H1 (cell line): ENCODE data around the gene PER2. TPM values are rescaled to one million over a fixed set of nuclear protein-coding genes. Genes with fewer than 3 reads are reported as not detected.

ENCODE experiments used
- CTCF ChIA-PET: fragments of 300-600 bp; sonication (Branson Sonifier 250); formaldehyde crosslinking; loops from one replicate; lab custom pipeline; 2021; ENCODE audit not compliant: partially characterized antibody; lab: Charles Lee
- POLR2A ChIA-PET: fragments of 300-600 bp; sonication (Branson Sonifier 250); formaldehyde crosslinking; loops from one replicate; lab custom pipeline; 2021; ENCODE audit warnings: inconsistent platforms; ENCODE audit not compliant: partially characterized antibody; lab: Charles Lee
- DNase-seq, 2 experiments: peaks; one replicate each; pipeline versions ENCODE4 v3.0.0 to v3.0.0-alpha.2; 2010 to 2022; ENCODE audit warnings: low spot score in 2 of 2, low read depth in 1 of 2, mixed read lengths in 1 of 2
- FAIRE-seq: peaks from 2 replicates; lab custom pipeline; 2011; peaks lifted over from hg19 to GRCh38; lab: Jason Lieb, UNC
- H2AFZ ChIP-seq: 2 replicates; pipeline ENCODE4 v1.8.1; 2012; ENCODE audit warnings: low read length, inconsistent platforms
- H2AK5ac ChIP-seq: 2 replicates; pipeline ENCODE4 v1.6.1; 2013; ENCODE audit warnings: low read depth, low read length
- H2BK120ac ChIP-seq: replicated peaks from 2 replicates; pipeline ENCODE3; 2013; ENCODE audit warnings: low read depth, low read length, inconsistent platforms
- H2BK12ac ChIP-seq: 2 replicates; pipeline ENCODE4 v1.6.1; 2013; ENCODE audit warnings: low read depth, low read length
- H2BK15ac ChIP-seq: 2 replicates; pipeline ENCODE4 v1.6.1; 2013; ENCODE audit warnings: low read length
- H2BK20ac ChIP-seq: 2 replicates; pipeline ENCODE4 v1.6.1; 2013; ENCODE audit warnings: low read length
- H2BK5ac ChIP-seq: 2 replicates; pipeline ENCODE4 v1.6.1; 2013; ENCODE audit warnings: low read depth, low read length
- H3K14ac ChIP-seq: 2 replicates; pipeline ENCODE4 v1.6.1; 2013; ENCODE audit warnings: inconsistent platforms; ENCODE audit not compliant: insufficient read length
- H3K18ac ChIP-seq: 2 replicates; pipeline ENCODE4 v1.6.1; 2013; ENCODE audit warnings: low read length; ENCODE audit errors: extremely low read depth
- H3K23ac ChIP-seq: 2 replicates; pipeline ENCODE4 v1.6.1; 2013; ENCODE audit warnings: inconsistent platforms; ENCODE audit not compliant: insufficient read length
- H3K23me2 ChIP-seq: 2 replicates; pipeline ENCODE4 v1.6.1; 2013; ENCODE audit warnings: low read depth, low read length
- H3K27ac ChIP-seq: 2 replicates; pipeline ENCODE4 v1.6.1; 2011; ENCODE audit warnings: low read depth, low read length, inconsistent platforms
- H3K27me3 ChIP-seq, 4 experiments: replicated peaks in 1 of 4; 1 replicate in 1 of 4; 2 replicates in 3 of 4; pipeline versions ENCODE4 v1.6.1 to v1.8.1; 2011 to 2013; ENCODE audit warnings: low read length in 3 of 4, mild to moderate bottlenecking in 3 of 4, inconsistent platforms in 2 of 4, mixed read lengths in 2 of 4, moderate library complexity in 1 of 4; ENCODE audit not compliant: control insufficient read depth in 3 of 4, insufficient read depth in 3 of 4; ENCODE audit errors: extremely low read depth in 1 of 4
- H3K36me3 ChIP-seq, 4 experiments: 2 replicates each; pipeline versions ENCODE4 v1.6.1 to v1.8.1; 2011 to 2013; ENCODE audit warnings: mild to moderate bottlenecking in 4 of 4, low read length in 3 of 4, moderate library complexity in 2 of 4, control low read depth in 1 of 4, inconsistent platforms in 1 of 4; ENCODE audit not compliant: insufficient read depth in 4 of 4, control insufficient read depth in 2 of 4
- H3K4ac ChIP-seq: replicated peaks from 2 replicates; pipeline ENCODE3; 2013; ENCODE audit warnings: low read length, low read depth, mixed read lengths, inconsistent platforms; ENCODE audit not compliant: insufficient read length
- H3K4me1 ChIP-seq, 4 experiments: replicated peaks in 1 of 4; 1 replicate in 1 of 4; 2 replicates in 3 of 4; pipeline versions ENCODE4 v1.6.1 to v1.8.1; 2011 to 2013; ENCODE audit warnings: low read length in 3 of 4, inconsistent platforms in 2 of 4, mixed read lengths in 1 of 4; ENCODE audit not compliant: insufficient read depth in 4 of 4, control insufficient read depth in 3 of 4
- H3K4me2 ChIP-seq, 2 experiments: 2 replicates each; pipeline versions ENCODE4 v1.6.1 to v1.8.1; 2011 to 2013; ENCODE audit warnings: low read depth in 2 of 2, low read length in 2 of 2, control low read depth in 1 of 2, inconsistent platforms in 1 of 2, mild to moderate bottlenecking in 1 of 2; ENCODE audit not compliant: insufficient read depth in 1 of 2
- H3K4me3 ChIP-seq, 4 experiments: fragments of 200-600, 300-600 bp in 1 of 4; sonication (generic), shearing (Covaris generic), sonication (Bioruptor Twin) in 1 of 4; 2 replicates each; pipeline versions ENCODE4 v1.5.1 to v1.8.1; 2011 to 2016; ENCODE audit warnings: low read length in 4 of 4, low read depth in 3 of 4, control low read depth in 2 of 4, inconsistent platforms in 2 of 4, mild to moderate bottlenecking in 2 of 4, mixed read lengths in 1 of 4, moderate library complexity in 1 of 4; ENCODE audit not compliant: insufficient read depth in 2 of 4; ENCODE audit errors: extremely low read depth in 1 of 4
- H3K56ac ChIP-seq: replicated peaks from 2 replicates; pipeline ENCODE3; 2013; ENCODE audit warnings: low read depth, mild to moderate bottlenecking, mixed read lengths, low read length, inconsistent platforms; ENCODE audit not compliant: insufficient read length
- H3K79me1 ChIP-seq: 2 replicates; pipeline ENCODE4 v1.6.1; 2013; ENCODE audit warnings: low read depth, low read length, control low read depth
- H3K79me2 ChIP-seq, 2 experiments: 2 replicates each; pipeline versions ENCODE4 v1.6.1 to v1.8.1; 2012 to 2013; ENCODE audit warnings: low read length in 2 of 2, mild to moderate bottlenecking in 2 of 2, inconsistent platforms in 1 of 2; ENCODE audit not compliant: insufficient read depth in 2 of 2, control insufficient read depth in 1 of 2
- H3K9ac ChIP-seq, 4 experiments: replicated peaks in 1 of 4; 1 replicate in 1 of 4; 2 replicates in 3 of 4; pipeline versions ENCODE4 v1.6.1 to v1.8.1; 2011 to 2013; ENCODE audit warnings: low read depth in 3 of 4, low read length in 3 of 4, control low read depth in 2 of 4, mild to moderate bottlenecking in 2 of 4, moderate library complexity in 2 of 4, inconsistent platforms in 1 of 4; ENCODE audit errors: extremely low read depth in 1 of 4
- H3K9me3 ChIP-seq, 2 experiments: 2 replicates each; pipeline versions ENCODE4 v1.6.1 to v1.8.1; 2012 to 2013; ENCODE audit warnings: mild to moderate bottlenecking in 2 of 2, moderate library complexity in 2 of 2, control low read depth in 1 of 2, inconsistent platforms in 1 of 2, low read depth in 1 of 2, low read length in 1 of 2, mixed read lengths in 1 of 2; ENCODE audit not compliant: insufficient read depth in 2 of 2
- H4K20me1 ChIP-seq, 2 experiments: replicated peaks in 1 of 2; 2 replicates each; pipeline versions ENCODE3 to v1.8.1; 2011 to 2013; ENCODE audit warnings: inconsistent platforms in 2 of 2, low read length in 2 of 2, mild to moderate bottlenecking in 1 of 2; ENCODE audit not compliant: insufficient read depth in 2 of 2, control insufficient read depth in 1 of 2
- H4K5ac ChIP-seq: 2 replicates; pipeline ENCODE4 v1.6.1; 2013; ENCODE audit warnings: low read length, low read depth, mixed read lengths, inconsistent platforms; ENCODE audit not compliant: insufficient read length
- H4K8ac ChIP-seq: 2 replicates; pipeline ENCODE4 v1.8.0; 2013; ENCODE audit warnings: mild to moderate bottlenecking, moderate library complexity, low read length, inconsistent platforms; ENCODE audit not compliant: insufficient read depth; ENCODE audit errors: extremely low read depth
- H4K91ac ChIP-seq: replicated peaks from 2 replicates; pipeline ENCODE3; 2013; ENCODE audit warnings: low read length, mixed read lengths, inconsistent platforms; ENCODE audit not compliant: insufficient read length
- HDAC6 ChIP-seq: IDR thresholded peaks from one replicate; pipeline ENCODE4 v1.7.1; 2012; ENCODE audit warnings: low read depth, mild to moderate bottlenecking, inconsistent platforms, low read length, moderate library complexity
- MAFK ChIP-seq: IDR thresholded peaks from 2 replicates; pipeline ENCODE4 v1.6.1; 2012; ENCODE audit warnings: low read depth, mild to moderate bottlenecking, improper control_type of control experiment, low read length
- NRF1 ChIP-seq: IDR thresholded peaks from 2 replicates; pipeline ENCODE4 v1.6.1; 2011; ENCODE audit warnings: mild to moderate bottlenecking, low read depth, low read length, improper control_type of control experiment
- PHF8 ChIP-seq: fragments of 200-600 bp; sonication (generic); conservative IDR thresholded peaks from 2 replicates; pipeline ENCODE4 v1.7.1; 2012; ENCODE audit warnings: low read depth, mild to moderate bottlenecking, inconsistent platforms, low read length, moderate library complexity
- SIN3A ChIP-seq, 2 experiments: IDR thresholded peaks in 1 of 2; conservative IDR thresholded peaks in 1 of 2; 2 replicates each; pipeline ENCODE4 v1.6.1; 2011 to 2012; ENCODE audit warnings: low read length in 2 of 2, improper control_type of control experiment in 1 of 2, low read depth in 1 of 2, mild to moderate bottlenecking in 1 of 2
- TCF12 ChIP-seq: IDR thresholded peaks from 2 replicates; pipeline ENCODE4 v1.6.1; 2011; ENCODE audit warnings: low read depth, mild to moderate bottlenecking, low read length
- ZNF274 ChIP-seq: IDR thresholded peaks from 2 replicates; pipeline ENCODE4 v1.7.0; 2012; ENCODE audit warnings: low read length, borderline replicate concordance; ENCODE audit errors: extremely low read depth
- WGBS, 2 experiments: shearing (Covaris generic) in 1 of 2; methylation state at CpG; one replicate each; pipeline versions ENCODE4 v1.1.6 to v1.1.7; 2013 to 2015; ENCODE audit warnings: low lambda C conversion rate in 2 of 2, mixed read lengths in 2 of 2, inconsistent platforms in 1 of 2, low coverage in 1 of 2, missing lambda C conversion rate in 1 of 2; ENCODE audit not compliant: insufficient replicate concordance in 2 of 2, insufficient coverage in 1 of 2, insufficient read length in 1 of 2; ENCODE audit errors: extremely low coverage in 1 of 2, missing lambda C conversion rate in 1 of 2; 5-methylcytosine and 5-hydroxymethylcytosine counted together
- polyA plus RNA-seq, 7 experiments: library from polyadenylated mRNA; depleted of rRNA in 3 of 7; stranded (reverse) in 5 of 7; unstranded in 2 of 7; fragments of >200 nt in 5 of 7; fragments of 200-250 nt in 2 of 7; gene quantifications; 1 replicate in 5 of 7; 2 replicates in 1 of 7; 4 replicates in 1 of 7; pipeline versions ENCODE4 v1.2.1 to v1.2.3, GENCODE V29; 2011 to 2013; ENCODE audit warnings: missing spikeins in 2 of 7, mixed read lengths in 2 of 7
- total RNA-seq: library from RNA; stranded (reverse); fragmentation: NEBNext Ultra II Directional; extraction: Animal tissue kit (Norgen Biotek cat#: 25700); gene quantifications from 2 replicates; pipeline ENCODE4 v1.2.1, GENCODE V29; 2021

PER2 gene
- total and polyA plus RNA-seq, 2 of the 8 experiments (the other 6 are each of a cell fraction or from before 2014, with no cell fraction given): 0.91 to 5.5 TPM

- Histone ChIP-seq H2AFZ (no peak overlapping the region), H2BK20ac (no peak overlapping the region), H2AK5ac (no peak overlapping the region), H3K9me3 (no peaks in the 10 kb centered on the region), H4K8ac (no peak overlapping the region; the same call in 1 of the 2 replicates), H3K4ac (no peak overlapping the region), H3K56ac (no peak overlapping the region), H3K79me1 (peaks cover 2% of the 10 kb centered on the region), H3K23me2 (no peaks in the 10 kb centered on the region), H2BK15ac (no peak overlapping the region), H2BK12ac (no peak overlapping the region), H4K91ac (no peak overlapping the region), H4K5ac (no peak overlapping the region), H3K27me3 (no peaks in the 10 kb centered on the region), H3K4me2 (no peak overlapping the region), H3K4me3 (no peak overlapping the region), H2BK120ac (no peak overlapping the region), H3K4me1 (peaks cover 0 to 2% (median 0%) of the 10 kb centered on the region in 4 experiments; a peak in 1 of 7 replicates), H3K9ac (no peak overlapping the region), H3K36me3 (peaks cover 0 to 3% (median 0%) of the 10 kb centered on the region in 4 experiments; a peak in 1 of 8 replicates), H4K20me1 (no peaks in the 10 kb centered on the region), H3K27ac (no peak overlapping the region), H3K79me2 (0 out of 4 replicates have a peak, but pooled peaks cover 0 to 2% of the 10 kb centered on the region in 2 experiments), H3K14ac (no peak overlapping the region), H3K18ac (no peak overlapping the region), H2BK5ac (no peak overlapping the region), H3K23ac (no peak overlapping the region)
- ChIA-PET CTCF (interaction anchor here (1.0 to 18.9 kb wide), 17 partner anchors 8 to 145 kb away, joined by 3 to 298 read pairs (median 5); partner anchors contain the start of gene PER2), POLR2A (interaction anchor here (1.9 to 2.4 kb wide), 2 partner anchors 9 to 11 kb away, joined by 7 to 11 read pairs; no protein-coding TSS in a partner anchor)
- DNase-seq: no peak
- no peak for FAIRE-seq
- TF ChIP-seq NRF1 (no peak), PHF8 (no peak), ZNF274 (no peak), SIN3A (conservative IDR thresholded peaks at IDR 0.05 in 1 of 2, IDR thresholded peaks at IDR 0.05 in 1 of 2; ENCODE audit: low read depth in 1 of 2, low read length in 2 of 2) (no peak), MAFK (no peak), HDAC6 (no peak), TCF12 (no peak)
- WGBS, 2 experiments: 94% methylated on average over 9 of the region's 9 CpGs; no CpG with 5 or more reads in 1 of the 2 experiments
Measured at GRCh38 chr2:238278626-238279323, 9.6 kb downstream of the PER2 start.
